HEK293T (cell line): ENCODE data around the gene POLR2C.

Source experiments
- CTBP1 ChIP-seq: fragments of 450-650 bp; IDR thresholded peaks from 2 replicates; pipeline ENCODE4 v1.6.1; 2016; ENCODE audit warnings: borderline replicate concordance
- FOXM1 ChIP-seq: fragments of 450-650 bp; IDR thresholded peaks from 2 replicates; pipeline ENCODE4 v1.6.1; 2017; ENCODE audit warnings: mild to moderate bottlenecking, borderline replicate concordance

DNA sequence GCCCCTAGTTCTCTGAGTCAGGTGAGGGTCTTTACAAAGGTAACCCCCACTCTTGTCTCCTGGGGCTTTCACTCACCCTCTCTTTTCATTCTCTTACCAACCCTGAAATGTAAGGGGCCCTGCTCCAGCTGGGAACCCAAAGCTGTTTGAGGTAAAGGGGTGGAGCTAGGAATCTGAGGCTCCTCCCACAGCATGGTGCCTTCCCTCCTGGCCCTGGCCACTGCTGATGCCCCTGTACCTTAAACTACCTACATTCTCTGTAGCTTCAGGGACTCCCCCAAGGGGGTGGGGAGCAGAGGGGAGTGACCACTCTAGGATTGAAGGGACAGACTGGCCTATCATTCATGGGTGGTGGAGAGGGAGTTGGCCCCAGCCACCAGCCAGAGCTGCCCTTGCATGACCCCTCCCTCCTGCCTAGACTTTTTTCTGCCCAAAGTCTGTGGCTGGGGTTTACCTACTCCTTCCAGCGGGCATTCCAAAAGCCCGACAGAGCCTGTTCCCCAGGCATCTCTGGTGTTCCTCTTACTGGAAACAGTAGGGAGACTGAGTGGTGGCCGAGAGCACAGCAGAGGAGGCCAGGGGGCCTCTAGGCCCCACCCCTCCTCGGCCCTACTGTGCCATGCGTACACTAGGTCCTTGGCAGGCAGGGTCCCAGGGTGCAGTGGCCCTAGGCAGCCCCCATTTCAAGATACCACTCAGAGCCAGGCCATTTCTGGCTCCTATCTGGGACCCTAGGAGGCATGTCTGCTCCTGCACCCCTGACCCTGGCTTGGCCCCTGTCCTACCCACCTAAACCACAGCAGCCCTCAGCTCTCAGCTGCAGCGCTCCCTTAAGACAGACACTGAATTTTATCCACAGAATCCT lies 14.3 kb downstream of the POLR2C start:
- TF ChIP-seq CTBP1 (no peak), FOXM1 (no peak)
